GM19240 (cell line): ENCODE measurements around the gene MAD2L2.

Source experiments
- DNase-seq: peaks from one replicate; pipeline ENCODE4 v3.0.0; 2011; ENCODE audit warnings: low spot score; ENCODE audit not compliant: insufficient read length

The MAD2L2 gene

DNA sequence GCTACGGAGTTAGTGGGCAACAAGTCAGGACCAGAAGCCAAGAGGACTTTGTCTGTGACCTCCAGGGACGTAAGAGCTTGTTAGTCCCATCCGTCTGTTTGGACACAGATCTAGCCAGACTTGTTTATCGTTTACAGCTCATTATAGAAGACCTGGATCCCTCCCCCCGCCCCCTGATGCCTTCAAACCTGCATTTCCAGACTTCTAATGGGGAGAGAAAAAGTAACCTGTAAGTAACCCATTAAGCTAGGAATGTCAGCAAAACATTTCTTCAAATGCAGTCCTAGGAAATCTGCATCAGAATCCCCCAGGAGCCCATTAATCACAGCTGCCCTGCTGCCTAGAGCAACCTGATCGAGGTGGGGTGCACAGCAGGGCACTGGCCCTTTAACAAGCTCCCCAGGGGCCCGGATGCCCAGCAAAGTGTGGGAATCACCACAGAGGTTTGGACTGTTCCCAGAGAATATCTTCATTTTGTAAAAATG is 1.4 kb upstream of the MAD2L2 start:
- DNase-seq: no peak

DNA sequence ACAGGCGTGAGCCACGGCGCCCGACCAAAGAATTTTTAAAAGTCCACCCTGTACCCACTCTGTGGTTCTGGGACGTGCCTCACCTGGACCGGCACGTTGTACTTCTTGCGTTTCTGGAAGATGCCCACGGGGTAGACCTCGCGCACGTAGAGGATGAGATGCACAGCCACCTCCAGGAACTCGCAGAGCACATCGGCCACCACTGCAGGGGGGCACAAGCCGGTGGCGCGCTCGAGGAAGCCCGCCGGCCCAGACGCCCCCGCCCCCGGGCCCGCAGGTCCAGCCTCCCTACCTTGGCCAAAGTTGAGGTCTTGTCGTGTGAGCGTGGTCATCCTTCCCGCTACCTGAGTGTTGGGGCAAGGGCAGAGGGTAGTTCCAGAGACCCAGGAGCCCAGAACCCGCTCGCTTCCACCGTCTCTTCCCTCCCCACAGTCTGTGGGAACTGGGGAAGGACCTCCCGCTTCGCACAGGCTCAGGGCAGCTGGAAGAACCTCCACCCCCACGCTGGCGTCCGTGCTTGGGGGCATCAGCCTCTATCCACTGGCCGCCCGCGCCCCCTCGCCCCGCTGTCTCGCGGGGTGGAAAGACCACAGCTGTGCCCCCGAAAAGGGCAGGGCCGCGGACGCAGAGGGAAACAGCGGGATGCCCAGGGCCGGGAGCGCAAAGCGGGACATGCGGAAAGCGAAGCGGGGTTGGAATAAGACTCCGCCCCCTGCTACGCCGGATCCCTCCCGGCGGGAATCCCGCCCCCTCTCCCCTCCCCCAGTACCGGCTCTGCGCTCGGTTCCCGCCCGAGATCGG is 478 bp downstream of the MAD2L2 start:
- no peak for DNase-seq

DNA sequence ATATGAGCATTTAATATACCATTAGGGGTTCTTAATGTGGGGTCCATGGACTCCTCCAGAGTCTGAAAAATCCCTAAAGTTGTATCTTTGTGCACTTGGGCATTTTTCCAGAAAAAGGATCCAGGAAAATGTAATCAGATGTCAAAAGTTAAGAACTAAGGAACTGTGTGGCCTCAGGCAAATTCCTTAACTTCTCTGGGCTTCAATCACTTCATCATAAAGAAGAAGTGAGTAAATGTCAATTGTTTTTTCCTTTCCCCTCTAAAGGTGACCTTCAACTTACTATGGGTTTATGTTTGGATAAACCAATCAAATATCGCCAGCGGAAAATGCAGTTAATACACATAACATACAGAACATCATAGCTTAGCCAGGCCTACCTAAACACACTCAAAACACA is 2.5 kb downstream of the MAD2L2 start:
- DNase-seq: no peak

- no peak for DNase-seq
These were observed 4.4 kb downstream of the MAD2L2 start for GRCh38 chr1:11676386-11677103.

DNA sequence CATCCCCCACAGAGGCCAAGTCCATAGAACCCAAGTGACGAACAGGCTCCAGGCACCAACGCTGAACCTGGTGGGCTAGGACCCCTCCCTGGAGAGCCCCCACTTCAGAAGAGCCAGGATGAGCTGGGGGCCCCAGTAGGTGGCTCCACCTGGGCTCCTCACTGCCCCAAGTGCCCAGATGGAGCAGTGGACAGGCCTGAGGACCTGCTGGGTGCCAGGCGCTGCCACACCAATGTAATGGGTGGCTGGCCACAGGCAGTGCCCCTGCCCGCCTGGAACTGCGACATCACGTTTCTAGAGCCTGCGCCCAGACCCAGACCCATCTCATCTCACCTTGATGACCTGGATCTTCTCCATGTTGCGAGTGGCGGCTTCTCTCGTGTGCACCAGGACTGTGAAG is 5.6 kb downstream of the MAD2L2 start:
- DNase-seq: no peak

DNA sequence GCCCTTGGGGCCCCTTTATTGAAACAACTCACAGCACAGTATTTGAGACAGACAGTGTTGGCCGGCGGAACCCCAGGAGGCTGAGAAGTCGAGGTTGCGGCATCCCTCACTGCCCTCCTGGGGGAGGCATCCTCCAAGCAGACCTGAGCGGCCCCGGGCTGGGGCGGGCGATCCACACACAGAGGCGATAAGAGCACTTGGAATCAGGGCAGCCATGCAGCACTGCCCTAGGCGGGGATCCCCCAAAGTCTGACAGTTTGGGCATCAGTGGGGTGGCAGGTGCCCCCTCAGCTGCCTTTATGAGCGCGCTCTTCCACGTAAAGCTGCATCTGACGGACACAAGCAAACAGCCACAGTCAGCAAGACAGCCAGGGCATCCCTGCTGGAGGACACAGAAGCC is 6.5 kb downstream of the MAD2L2 start:
- no peak for DNase-seq

- no peak for DNase-seq
These were observed 7.7 kb downstream of the MAD2L2 start for GRCh38 chr1:11673089-11673769.

DNA sequence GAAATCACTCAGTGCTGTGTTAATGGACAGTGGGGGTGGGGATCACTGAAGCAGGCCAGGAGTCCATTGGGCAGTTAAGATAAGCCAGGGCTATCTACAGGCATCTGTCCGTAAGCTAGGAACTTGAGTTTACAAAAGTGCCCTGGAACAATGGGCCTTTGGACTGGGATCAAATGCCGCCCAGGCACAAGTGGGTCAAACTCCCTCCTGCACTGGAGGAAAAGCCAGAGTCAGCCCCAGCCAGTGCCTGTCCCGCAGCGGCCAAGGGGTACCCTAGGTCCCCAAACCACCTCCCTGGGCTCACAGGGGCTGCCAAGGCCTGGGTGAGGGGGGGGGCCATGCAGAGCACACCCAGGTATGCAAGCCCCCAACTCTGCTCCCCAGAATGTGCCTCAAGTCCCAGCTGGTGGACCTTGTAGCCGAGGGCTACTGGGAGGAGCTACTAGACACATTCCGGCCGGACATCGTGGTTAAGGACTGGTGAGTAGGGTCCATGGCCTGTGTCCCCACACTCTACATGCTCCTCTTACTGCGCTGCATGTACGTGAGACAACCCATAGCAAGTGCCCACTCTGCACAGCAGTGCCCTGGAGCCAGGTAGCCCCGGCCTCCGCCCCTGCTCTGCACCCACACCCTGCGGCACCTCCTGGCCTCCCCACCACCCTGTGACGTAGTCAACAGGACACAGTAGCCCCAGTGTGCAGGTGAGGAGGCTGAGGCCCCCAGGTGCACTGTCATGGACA is 9.2 kb downstream of the MAD2L2 start:
- no peak for DNase-seq

DNA sequence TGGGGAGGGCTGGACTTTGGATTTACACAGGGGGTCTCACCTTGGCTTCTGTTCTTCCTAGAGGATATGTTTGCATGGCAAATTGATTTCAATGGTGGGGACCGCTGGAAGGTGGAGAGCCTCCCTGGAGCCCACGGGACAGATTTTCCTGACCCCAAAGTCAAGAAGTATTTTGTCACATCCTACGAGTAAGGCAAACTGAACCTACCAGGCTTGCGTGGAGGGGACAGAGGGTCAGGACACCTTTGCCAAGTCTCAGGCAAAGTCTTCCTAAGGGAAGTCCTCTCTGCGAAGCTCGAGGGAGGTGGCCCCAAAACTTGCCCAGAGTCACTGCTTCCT is 9.8 kb downstream of the MAD2L2 start:
- DNase-seq: no peak

DNA sequence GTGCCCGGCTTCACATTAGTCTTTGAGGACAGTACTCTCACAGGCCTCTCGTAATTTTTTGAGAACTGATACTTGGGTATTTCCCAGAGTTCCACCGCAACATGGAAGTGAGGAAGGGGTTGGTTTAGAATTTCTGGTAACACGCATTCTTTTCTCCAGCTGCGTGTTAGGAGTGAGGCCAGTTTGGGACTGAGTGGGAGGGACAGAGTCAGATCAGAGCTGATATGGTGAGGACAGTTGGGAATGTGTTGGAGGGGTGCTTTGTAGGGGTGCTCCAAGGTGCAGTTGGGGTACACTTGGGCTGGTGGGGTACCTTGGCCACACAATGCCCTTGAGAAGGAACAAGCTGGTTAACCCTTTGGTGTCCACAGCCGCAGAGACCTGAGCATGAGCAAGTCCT is 10.2 kb downstream of the MAD2L2 start:
- DNase-seq: no peak

DNA sequence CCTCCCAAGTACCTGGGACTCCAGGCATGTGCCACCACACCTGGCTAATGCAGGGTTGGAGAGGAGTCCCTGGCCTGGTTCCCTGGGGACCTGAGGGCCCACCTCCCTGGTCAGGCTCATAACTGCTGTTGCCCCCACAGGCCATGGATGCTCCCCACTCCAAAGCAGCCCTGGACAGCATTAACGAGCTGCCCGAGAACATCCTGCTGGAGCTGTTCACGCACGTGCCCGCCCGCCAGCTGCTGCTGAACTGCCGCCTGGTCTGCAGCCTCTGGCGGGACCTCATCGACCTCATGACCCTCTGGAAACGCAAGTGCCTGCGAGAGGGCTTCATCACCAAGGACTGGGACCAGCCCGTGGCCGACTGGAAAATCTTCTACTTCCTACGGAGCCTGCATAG is 12.4 kb downstream of the MAD2L2 start:
- no peak for DNase-seq

DNA sequence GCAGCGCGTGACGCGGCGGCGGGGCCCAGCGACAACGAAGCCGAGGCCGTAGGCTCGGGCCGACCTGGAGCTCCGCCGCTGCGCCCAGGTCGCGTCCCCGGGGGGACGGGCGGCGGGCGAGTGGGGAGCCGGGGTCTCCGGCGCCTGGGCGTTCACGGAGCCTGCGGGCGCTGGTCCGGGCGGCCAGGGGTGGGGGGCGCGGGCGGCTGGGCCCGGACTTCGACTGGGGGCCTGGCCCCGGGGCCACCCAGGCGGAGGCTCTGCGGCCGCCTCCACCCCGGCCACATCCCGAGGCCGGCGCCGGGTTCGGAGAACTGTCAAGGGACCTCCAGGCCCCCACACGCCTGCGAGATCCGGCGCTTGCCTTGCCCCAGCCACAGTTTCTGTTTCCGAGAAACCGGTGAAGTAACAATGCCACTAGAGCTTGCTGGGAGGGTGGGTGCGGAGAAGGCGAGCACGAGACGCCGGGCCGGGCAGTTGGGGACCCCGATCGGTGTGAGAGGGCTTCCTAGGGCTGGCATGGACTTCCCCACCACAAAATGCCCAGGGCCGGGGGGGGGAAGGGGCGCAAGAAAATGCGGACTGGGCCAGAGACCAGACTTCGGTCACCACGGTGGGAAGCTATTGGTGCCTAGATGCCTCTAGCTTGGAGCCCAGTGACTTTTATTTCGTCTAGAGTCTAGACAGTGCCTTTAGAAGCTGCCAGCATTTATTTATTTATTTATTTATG is 16.4 kb downstream of the MAD2L2 start:
- peak; percentile 53 for DNase-seq

- DNase-seq: no peak
These were observed 19.8 kb downstream of the MAD2L2 start for GRCh38 chr1:11661103-11661502.

- no peak for DNase-seq
These were observed 21.2 kb downstream of the MAD2L2 start for GRCh38 chr1:11659748-11660147.

- DNase-seq: no peak
These were observed 22.4 kb downstream of the MAD2L2 start for GRCh38 chr1:11658542-11658941.

GRCh38 chr1:11657654-11658053 is 23.3 kb downstream of the MAD2L2 start:
- DNase-seq: no peak

DNA sequence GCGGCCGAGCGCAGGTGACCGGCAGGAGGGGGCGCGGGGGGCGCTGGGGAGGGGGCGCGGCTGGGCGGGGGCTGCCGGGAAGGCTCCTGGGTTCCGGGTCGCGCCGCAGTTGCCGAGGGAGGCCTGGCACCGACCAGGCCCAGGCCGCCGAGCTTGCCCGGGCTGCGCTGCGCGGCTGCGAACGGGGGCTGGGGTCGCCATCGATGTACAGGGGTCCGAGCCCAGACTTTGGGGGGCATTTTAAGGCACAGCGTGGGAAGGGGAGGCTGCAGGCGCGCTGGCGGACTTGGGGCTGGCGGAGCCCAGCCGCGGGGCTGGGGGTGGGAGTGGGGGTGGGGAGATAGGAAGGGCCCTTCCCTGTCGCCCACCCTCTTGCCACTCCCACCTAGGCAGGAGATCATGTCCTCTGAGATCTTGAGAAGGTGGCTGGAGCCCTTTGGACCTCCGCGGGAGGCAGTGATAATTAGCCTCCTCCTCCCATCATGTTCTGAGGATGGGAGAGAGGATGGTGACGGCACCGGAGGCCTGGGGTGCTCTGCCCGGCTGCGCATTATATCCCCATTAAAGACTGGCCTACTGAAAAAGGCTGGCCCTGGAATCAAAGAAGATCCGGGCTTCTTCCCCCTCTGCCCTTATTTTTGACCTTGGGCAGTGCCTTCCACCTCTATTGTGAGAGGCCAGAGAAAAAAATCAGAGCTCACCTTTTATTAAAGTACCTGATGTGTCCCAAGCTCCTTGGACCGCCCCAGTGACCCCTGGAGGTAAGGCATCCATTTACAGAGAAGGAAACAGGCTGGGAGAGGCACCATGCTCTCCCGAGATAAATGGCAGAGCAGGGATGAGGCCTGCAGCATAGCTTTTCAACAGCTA is 25.8 kb downstream of the MAD2L2 start:
- DNase-seq: no peak

GRCh38 chr1:11654137-11654938 is 26.6 kb downstream of the MAD2L2 start, which contains the start of the genes FBXO2 and FBXO44:
FBXO2 (minus strand) TSS chr1:11654429; CDS start chr1:11654340, 89 bp downstream.
FBXO44 (plus strand) TSS chr1:11654877; CDS start chr1:11655836, 959 bp downstream.
- DNase-seq: peak; percentile 55

GRCh38 chr1:11653861-11654136 is 27.1 kb downstream of the MAD2L2 start:
- DNase-seq: no peak
